Bronchial epithelial cell (primary cell): ENCODE data around the gene BEND4. TPM values are rescaled to one million over a fixed set of nuclear protein-coding genes. Genes with fewer than 3 reads are reported as not detected.

Experiments used
- DNase-seq: peaks from one replicate; pipeline ENCODE4 v3.0.0-alpha.2; 2010; ENCODE audit warnings: low read depth
- FAIRE-seq: peaks from 2 replicates; lab custom pipeline; 2011; peaks lifted over from hg19 to GRCh38; lab: Jason Lieb, UNC
- H3K27me3 ChIP-seq: 2 replicates; pipeline ENCODE4 v1.5.1; 2011; ENCODE audit warnings: low read length; ENCODE audit not compliant: control insufficient read depth, insufficient read depth
- H3K36me3 ChIP-seq: 2 replicates; pipeline ENCODE4 v1.5.1; 2011; ENCODE audit warnings: low read length; ENCODE audit not compliant: control insufficient read depth, insufficient read depth
- H3K4me3 ChIP-seq: 2 replicates; pipeline ENCODE4 v1.5.1; 2011; ENCODE audit warnings: mild to moderate bottlenecking, low read depth, low read length, control low read depth
- CTCF ChIP-seq: IDR thresholded peaks from 2 replicates; pipeline ENCODE4 v1.5.1; 2011; ENCODE audit warnings: mild to moderate bottlenecking, moderate library complexity, low read length, control low read depth, inconsistent platforms; ENCODE audit not compliant: insufficient read depth, severe bottlenecking
- total RNA-seq: library from RNA; depleted of rRNA; stranded (reverse); fragments of >200 nt; gene quantifications from 2 replicates; pipeline ENCODE4 v1.2.1, GENCODE V29; 2014

Gene BEND4
- total RNA-seq, 1 donor from 2014 or later = not detected

- H3K27me3 ChIP-seq = no peaks in the 10 kb centered on the region
- no peak for TF ChIP-seq CTCF
- FAIRE-seq = no peak
Observed at GRCh38 chr4:42083816-42084215, 68.6 kb downstream of the BEND4 start.

GRCh38 chr4:42080306-42080705 is 72.1 kb downstream of the BEND4 start:
- no peak for TF ChIP-seq CTCF
- H3K4me3 ChIP-seq = no peak overlapping the region
- no peaks in the 10 kb centered on the region for H3K27me3 ChIP-seq
- FAIRE-seq (no peak), DNase-seq (no peak)
- no peaks in the 10 kb centered on the region for H3K36me3 ChIP-seq

More at GRCh38 chr4:42083816-42084215, 68.6 kb downstream of the BEND4 start:
- no peaks in the 10 kb centered on the region for H3K36me3 ChIP-seq
- no peak overlapping the region for H3K4me3 ChIP-seq
- no peak for DNase-seq

DNA sequence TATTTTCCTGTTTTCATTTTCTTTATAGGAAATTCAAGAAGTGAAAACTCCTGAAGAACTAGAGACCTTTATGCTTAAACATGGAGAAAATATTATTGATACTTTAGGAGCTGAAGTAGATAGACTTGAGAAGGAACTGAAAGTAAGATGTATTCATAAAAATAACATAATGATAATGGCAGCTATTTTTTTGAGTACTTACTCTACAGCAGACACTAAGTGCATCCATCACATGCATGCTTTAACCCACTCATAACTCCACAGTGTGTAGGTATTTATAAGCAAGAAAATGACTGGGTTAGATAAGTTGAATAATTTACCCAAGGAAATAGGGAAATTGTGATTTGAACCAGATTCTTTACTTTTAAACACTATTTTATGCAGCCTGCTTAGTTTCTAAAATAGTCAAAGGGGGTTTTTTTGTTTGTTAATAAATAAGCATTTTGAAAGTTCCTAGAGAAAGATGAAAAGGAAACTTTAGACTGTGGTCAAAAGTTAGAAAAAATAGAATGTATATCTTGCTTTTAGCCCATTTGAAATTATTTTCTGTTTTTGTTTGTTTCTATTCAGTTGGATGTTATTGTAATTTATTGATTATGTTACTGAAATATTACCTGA is 74.2 kb downstream of the BEND4 start:
- Histone ChIP-seq H3K4me3 (no peak overlapping the region), H3K36me3 (no peaks in the 10 kb centered on the region), H3K27me3 (no peaks in the 10 kb centered on the region)
- no peak for FAIRE-seq
- no peak for DNase-seq
- TF ChIP-seq CTCF = no peak

DNA sequence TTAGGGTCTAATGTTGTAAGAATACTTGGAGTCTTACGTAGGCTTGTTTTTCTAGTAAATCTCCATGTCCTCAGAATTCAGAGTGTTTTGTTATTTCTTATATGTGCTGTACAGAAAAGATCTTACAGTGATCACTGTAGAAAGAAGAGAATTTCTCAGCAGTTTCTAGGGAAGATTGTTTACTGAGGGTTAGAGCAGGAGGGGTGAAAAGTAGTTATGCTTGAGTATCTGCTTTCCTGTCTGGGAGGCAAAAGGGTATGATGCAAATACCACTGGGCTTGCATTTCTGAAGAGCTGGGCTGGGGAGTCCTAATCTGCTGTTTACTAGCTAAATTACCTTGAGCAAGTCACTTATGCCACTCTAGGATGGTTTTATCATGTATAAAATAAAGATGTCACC is 78.2 kb downstream of the BEND4 start:
- no peak for FAIRE-seq
- H3K4me3 ChIP-seq = no peak overlapping the region
- H3K36me3 ChIP-seq = no peaks in the 10 kb centered on the region
- no peak for DNase-seq
- H3K27me3 ChIP-seq = no peaks in the 10 kb centered on the region
- TF ChIP-seq CTCF = no peak

- peaks cover 2% of the 10 kb centered on the region for H3K36me3 ChIP-seq
- TF ChIP-seq CTCF = no peak
- H3K27me3 ChIP-seq = no peaks in the 10 kb centered on the region
- DNase-seq (no peak), FAIRE-seq (no peak)
- H3K4me3 ChIP-seq = no peak overlapping the region
Observed at GRCh38 chr4:42070463-42070862, 82.0 kb downstream of the BEND4 start.

DNA sequence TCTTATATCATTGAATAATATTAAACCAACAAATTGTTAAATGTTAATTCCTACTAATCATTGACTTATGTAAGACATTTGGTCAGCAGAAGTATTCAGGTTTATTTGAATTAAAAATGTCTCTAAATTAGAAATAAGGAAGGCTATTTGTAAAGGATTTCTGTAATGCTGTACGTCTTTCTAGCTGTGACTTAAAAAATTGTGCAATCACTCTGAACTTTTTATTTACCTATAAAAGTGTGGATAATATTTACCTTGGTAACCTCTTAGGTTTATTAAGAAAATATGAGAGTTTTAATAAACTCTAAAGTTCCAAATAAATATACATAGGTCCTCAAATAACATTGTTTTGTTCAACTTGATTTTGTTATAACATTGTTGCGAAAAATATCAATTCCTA is 85.2 kb downstream of the BEND4 start:
- DNase-seq (no peak), FAIRE-seq (no peak)
- H3K4me3 ChIP-seq = no peak overlapping the region
- no peaks in the 10 kb centered on the region for H3K27me3 ChIP-seq
- H3K36me3 ChIP-seq = peaks cover 2% of the 10 kb centered on the region
- no peak for TF ChIP-seq CTCF
